Esophagus squamous epithelium (tissue), 4 donors: ENCODE measurements around the gene OSBPL5.

ENCODE experiments used
- POLR2A ChIP-seq, 4 donors: fragments of 450-650 bp; IDR thresholded peaks; one replicate each; pipeline ENCODE4 v1.6.1; 2017; ENCODE audit warnings: antibody characterized with exemption in 4 of 4, mild to moderate bottlenecking in 4 of 4, moderate library complexity in 3 of 4
- TF ChIP-seq, protein P1 (sequence below), 6 experiments: fragments of 450-650 bp in 4 of 6; fragments of 200-600 bp in 2 of 6; sonication (generic) in 2 of 6; IDR thresholded peaks; one replicate each; pipeline ENCODE4 v1.5.1; 2016 to 2019; ENCODE audit warnings: antibody characterized with exemption in 6 of 6, mild to moderate bottlenecking in 4 of 6, moderate library complexity in 4 of 6

DNA sequence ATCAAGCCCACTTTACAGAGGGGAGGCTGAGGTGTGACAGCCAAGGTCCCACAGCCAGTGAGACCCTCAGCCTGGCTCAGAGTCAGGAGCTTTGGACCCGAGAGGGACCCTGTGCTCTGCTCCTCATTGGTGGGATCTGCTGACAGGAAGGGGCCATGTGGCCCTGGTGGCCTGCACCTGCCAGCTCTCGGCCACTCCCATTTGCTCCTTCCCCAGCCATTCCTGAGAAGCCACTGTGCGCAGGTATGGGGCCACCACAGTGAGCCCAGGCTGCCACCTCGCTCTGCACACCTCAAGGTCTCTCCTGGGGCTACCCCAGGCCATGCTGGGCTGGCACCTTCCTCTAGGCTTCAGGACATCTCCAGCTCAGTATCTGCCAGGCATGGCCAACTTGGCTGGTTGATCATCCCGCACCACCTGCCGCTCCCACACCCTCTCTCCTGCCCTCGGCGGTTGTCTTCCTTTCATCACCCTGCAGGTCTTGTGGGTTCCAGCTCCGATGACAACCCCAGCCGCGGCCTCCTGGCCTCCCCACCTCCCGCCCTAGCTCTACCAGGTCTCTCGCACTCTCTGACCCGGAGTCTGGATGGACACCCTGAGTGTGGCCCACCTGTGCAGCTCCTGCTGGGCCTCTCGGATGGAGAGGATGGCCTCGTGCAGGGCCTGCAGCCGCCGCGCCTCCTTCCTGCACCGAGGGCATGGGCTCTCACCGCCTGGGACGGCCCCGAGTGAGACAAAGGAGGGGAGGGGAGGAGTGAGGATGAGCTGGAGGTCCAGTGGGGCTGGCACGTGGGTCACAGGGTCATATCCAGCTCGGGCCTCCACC lies 75.7 kb downstream of the OSBPL5 start:
- TF ChIP-seq, protein P1, sequence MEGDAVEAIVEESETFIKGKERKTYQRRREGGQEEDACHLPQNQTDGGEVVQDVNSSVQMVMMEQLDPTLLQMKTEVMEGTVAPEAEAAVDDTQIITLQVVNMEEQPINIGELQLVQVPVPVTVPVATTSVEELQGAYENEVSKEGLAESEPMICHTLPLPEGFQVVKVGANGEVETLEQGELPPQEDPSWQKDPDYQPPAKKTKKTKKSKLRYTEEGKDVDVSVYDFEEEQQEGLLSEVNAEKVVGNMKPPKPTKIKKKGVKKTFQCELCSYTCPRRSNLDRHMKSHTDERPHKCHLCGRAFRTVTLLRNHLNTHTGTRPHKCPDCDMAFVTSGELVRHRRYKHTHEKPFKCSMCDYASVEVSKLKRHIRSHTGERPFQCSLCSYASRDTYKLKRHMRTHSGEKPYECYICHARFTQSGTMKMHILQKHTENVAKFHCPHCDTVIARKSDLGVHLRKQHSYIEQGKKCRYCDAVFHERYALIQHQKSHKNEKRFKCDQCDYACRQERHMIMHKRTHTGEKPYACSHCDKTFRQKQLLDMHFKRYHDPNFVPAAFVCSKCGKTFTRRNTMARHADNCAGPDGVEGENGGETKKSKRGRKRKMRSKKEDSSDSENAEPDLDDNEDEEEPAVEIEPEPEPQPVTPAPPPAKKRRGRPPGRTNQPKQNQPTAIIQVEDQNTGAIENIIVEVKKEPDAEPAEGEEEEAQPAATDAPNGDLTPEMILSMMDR (IDR thresholded peaks at IDR 0.05) = no peak
- no peak for TF ChIP-seq POLR2A (IDR thresholded peaks at IDR 0.05)
